ENCODE measurements around the gene DEK. TPM values are rescaled to one million over a fixed set of nuclear protein-coding genes. Genes with fewer than 3 reads are reported as not detected.
"Not testable (repeated sequence)": the region's sequence is repeated elsewhere in the genome, so short reads cannot be mapped to it uniquely, and the experiment has no call there.

DEK gene
- total RNA-seq, 1 donor from 2014 or later = 43.2 TPM

DNA sequence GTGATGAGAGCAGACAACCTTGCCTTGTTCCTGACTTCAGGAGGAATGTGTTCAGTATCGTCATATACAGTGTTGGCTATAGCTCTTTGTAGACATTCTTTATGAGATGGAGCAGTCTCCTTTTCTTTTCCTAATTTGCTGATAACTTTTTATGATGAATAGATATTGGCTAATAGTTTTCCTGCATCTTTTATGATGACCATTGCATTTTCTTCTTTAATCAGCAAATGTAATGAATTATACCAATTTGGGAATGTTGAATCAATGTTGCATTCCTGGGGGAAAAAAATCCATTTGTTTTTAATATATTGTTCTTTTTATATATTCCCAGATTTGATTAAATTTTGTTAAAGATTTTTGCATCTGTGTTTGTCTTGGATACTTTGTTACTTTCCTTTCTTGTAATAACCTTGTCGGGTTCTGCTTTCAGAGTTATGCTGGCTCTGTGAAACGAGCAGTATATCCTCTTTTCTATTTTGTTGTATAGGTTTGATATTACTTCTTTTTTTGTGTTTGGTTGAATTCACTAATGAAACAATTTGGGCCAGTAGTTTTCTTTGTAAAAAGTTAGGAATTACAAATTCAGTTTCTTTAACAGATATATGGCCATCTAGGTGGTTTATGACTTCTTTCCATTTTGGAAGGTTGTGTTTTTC is 85.2 kb downstream of the DEK start:
- peaks cover 21% of the 10 kb centered on the region for H3K36me3 Mint-ChIP-seq (ENCODE audit: low read depth)
- no peak overlapping the region for H3K4me3 Mint-ChIP-seq (ENCODE audit: unreplicated experiment)
- no peaks in the 10 kb centered on the region for H3K27me3 Mint-ChIP-seq (ENCODE audit: low read depth)
- peaks cover 10% of the 10 kb centered on the region for H3K4me1 Mint-ChIP-seq (ENCODE audit: low read depth)
- peaks cover 14% of the 10 kb centered on the region for H3K9me3 Mint-ChIP-seq (ENCODE audit: low read depth)
- H3K27ac Mint-ChIP-seq (ENCODE audit: unreplicated experiment) = no peak overlapping the region
- TF ChIP-seq, protein P1, sequence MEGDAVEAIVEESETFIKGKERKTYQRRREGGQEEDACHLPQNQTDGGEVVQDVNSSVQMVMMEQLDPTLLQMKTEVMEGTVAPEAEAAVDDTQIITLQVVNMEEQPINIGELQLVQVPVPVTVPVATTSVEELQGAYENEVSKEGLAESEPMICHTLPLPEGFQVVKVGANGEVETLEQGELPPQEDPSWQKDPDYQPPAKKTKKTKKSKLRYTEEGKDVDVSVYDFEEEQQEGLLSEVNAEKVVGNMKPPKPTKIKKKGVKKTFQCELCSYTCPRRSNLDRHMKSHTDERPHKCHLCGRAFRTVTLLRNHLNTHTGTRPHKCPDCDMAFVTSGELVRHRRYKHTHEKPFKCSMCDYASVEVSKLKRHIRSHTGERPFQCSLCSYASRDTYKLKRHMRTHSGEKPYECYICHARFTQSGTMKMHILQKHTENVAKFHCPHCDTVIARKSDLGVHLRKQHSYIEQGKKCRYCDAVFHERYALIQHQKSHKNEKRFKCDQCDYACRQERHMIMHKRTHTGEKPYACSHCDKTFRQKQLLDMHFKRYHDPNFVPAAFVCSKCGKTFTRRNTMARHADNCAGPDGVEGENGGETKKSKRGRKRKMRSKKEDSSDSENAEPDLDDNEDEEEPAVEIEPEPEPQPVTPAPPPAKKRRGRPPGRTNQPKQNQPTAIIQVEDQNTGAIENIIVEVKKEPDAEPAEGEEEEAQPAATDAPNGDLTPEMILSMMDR (IDR thresholded peaks at IDR 0.05) = no peak
- DNase-seq (ENCODE audit: low spot score) = no peak

DNA sequence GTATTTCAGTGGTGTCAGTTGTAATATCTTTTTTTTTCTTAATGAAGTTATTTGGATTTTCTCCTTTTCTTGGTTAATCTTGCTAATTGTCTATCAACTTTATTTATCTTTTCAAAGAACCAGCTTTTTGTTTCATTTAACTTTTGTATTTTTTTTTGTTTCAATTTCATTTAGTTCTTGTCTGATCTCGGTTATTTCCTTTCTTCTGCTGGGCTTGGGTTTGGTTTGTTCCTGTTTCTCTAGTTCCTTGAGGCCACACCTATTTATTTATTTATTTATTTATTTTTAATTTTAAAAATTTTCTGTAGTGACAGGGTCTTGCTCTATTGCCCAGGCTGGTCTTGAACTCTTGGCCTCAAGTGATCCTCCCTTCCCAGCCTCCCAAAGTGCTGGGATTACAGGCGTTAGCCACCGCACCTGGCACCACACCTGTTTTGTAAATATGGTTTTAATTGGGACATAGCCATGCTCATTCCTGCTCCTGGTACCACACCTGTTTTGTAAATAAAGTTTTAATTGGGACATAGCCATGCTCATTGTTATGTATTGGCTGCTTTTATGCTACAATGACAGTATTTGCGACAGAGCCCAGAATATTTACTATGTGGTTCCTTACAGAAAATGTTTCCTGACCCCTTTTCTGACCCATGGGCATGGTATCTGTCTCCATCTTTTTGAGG is 86.9 kb downstream of the DEK start:
- no peak overlapping the region for H3K4me3 Mint-ChIP-seq (ENCODE audit: unreplicated experiment)
- peaks cover 23% of the 10 kb centered on the region for H3K36me3 Mint-ChIP-seq (ENCODE audit: low read depth)
- no peaks in the 10 kb centered on the region for H3K27me3 Mint-ChIP-seq (ENCODE audit: low read depth)
- peaks cover 4% of the 10 kb centered on the region for H3K4me1 Mint-ChIP-seq (ENCODE audit: low read depth)
- H3K27ac Mint-ChIP-seq (ENCODE audit: unreplicated experiment) = no peak overlapping the region
- DNase-seq (ENCODE audit: low spot score) = no peak
- TF ChIP-seq, protein P1 (IDR thresholded peaks at IDR 0.05) = no peak
- H3K9me3 Mint-ChIP-seq (ENCODE audit: low read depth) = peaks cover 14% of the 10 kb centered on the region

DNA sequence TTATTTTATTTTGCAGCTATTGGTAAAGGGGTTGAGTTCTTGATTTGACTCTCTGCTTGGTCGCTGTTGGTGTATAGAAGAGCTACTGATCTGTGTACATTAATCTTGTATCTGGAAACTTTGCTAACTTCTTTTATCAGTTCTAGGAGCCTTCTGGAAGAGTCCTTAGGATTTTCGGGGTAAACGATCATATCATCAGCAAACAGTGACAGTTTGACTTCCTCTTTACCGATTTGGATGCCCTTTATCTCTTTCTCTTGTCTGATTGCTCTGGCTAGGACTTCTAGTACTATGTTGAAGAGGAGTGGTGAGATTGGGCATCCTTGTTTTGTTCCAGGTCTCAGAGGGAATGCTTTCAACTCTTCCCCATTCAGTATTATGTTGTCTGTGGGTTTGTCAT is 88.1 kb downstream of the DEK start:
- H3K4me1 Mint-ChIP-seq (ENCODE audit: low read depth); H3K4me3 Mint-ChIP-seq (ENCODE audit: unreplicated experiment); DNase-seq (ENCODE audit: low spot score); H3K27me3 Mint-ChIP-seq (ENCODE audit: low read depth); H3K27ac Mint-ChIP-seq (ENCODE audit: unreplicated experiment): not testable (repeated sequence)
- Mint-ChIP-seq H3K9me3 (ENCODE audit: low read depth) (peaks cover 14% of the 10 kb centered on the region), H3K36me3 (ENCODE audit: low read depth) (peaks cover 24% of the 10 kb centered on the region)

Other genes with a start within 250 kb of the DEK start
- 1.1 to 1.8 TPM (median 1.2 TPM) in 3 replicates for gene NHLRC1, start 141.9 kb downstream of the DEK start, total RNA-seq
- gene TPMT, start 109.5 kb downstream of the DEK start, total RNA-seq = 6.7 to 7.3 TPM (median 6.9 TPM) in 3 replicates
- gene KDM1B, start 109.1 kb downstream of the DEK start, total RNA-seq = 12.4 to 13.7 TPM (median 12.7 TPM) in 3 replicates
- 9.6 to 11.2 TPM (median 10.2 TPM) in 3 replicates for gene RNF144B, start 122.8 kb upstream of the DEK start, total RNA-seq